NCI-H1417 (cell line): ENCODE data around the gene SLA2.

Experiments
- DNase-seq, 3 experiments: peaks; one replicate each; lab custom pipeline; 2025; lab: John Stamatoyannopoulos, UW

SLA2 gene

GRCh38 chr20:36607586-36608387 is 38.2 kb downstream of the SLA2 start:
- DNase-seq: no peak

- peak in 1 of 3 experiments; percentile 55 for DNase-seq
These were observed 39.6 kb downstream of the SLA2 start for GRCh38 chr20:36606158-36607066.

GRCh38 chr20:36605399-36606157 is 40.4 kb downstream of the SLA2 start, which contains the start of gene RAB5IF:
TSS of gene RAB5IF (plus strand) at chr20:36605779. CDS start at chr20:36605952, 173 bp downstream.
- DNase-seq: peak; percentile 98 to 100 (median 99)

DNA sequence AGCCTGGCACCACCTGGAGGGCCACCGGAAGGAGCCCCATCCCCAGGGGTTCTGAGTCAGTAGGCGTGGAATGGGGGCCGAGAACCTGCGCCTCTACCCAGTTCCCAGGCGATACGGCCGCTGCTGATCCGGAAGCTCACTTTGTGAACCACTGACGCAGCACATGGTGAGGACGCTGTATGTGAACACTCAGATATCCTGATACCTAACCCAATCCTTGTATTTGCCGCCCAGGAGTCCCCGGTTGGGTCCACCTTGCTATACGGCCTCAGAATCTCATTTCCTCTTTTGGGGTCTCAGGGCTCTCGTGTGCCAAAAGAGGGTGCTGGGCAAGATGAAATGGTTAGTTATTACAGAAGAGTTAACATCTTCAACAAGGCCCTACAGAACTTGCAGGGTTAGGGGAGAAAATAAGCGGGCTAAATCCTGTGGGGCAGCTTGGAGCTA is 41.0 kb downstream of the SLA2 start:
- DNase-seq: peak; percentile 22 to 89 (median 81)

GRCh38 chr20:36601540-36601939 is 44.5 kb downstream of the SLA2 start:
- DNase-seq: no peak

DNA sequence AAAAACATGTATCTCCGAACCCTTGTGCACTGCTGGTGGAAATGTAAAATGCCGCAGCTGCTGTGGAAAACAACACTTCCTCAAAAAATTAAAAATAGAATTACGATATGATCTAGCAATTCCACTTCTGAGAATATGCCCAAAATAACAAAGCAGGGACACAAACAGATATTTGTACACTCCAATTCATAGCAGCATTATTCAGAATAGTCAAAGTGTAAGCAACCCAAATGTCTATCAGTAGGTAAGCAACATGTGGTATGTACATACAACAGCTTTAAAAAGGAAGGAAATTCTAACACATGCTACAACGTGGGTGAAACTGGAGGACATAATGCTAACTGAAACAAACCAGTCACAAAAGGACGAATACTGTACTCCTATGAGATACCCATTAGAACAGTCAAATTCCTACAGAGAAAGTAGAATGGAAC is 46.1 kb downstream of the SLA2 start:
- no peak for DNase-seq

- no peak for DNase-seq
These were observed 52.6 kb downstream of the SLA2 start for GRCh38 chr20:36593347-36593929.

DNA sequence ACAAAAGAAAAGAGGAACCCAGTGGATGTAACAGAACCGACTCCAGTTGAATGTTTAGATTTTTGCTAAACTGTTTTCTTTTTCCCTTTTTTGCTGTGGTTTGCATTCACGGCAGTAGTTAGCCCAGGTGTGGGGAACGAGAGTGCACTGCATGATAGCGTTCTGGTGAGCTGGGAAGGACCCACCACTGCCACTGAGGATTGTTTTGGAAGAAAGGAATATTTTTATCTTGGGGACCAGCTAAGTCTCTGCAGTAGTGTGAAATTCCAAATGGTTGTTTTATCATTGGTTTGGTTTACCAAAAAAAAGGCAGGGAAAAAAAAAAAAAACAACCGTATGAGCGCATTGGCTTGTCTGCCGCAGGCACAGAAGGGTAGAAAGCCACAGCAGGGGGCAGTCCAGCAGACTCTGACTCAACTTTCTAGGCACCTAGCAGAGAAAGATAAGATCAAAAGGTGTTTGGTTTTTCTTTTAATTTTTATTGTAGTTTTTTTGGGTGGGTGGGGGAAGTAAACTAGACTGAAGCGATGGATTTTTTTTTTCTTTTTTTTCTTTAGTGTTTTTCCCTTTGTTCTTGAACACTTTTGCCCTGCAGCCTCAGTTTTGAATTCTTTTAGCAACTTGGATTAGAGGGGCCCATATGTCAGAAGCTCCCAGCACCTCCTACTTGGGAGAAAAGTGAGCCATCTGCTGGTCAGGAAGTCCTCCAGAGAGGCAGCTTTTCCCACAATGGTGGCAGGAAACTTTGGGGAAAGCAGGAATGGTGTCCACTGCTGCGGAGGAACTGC is 53.9 kb downstream of the SLA2 start:
- DNase-seq: peak in 1 of 3 experiments; percentile 59

DNA sequence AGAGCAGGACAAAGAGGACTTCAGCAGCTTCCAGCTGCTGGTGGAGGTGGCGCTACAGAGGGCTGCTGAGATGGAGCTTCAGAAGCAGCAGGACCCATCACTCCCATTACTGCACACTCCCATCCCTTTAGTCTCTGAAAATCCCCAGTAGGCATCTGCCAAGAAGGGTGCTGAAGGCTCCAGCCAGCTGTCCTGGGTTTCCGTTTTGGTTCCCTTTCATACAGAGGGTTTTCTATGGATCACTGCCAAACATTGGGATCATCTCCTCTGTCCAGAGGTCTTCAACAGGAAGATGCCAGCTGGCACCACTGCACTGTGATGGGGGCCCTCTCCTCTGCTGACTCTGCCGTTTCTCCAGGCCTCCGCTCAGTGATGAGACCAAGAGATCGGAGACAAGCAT is 54.7 kb downstream of the SLA2 start:
- no peak for DNase-seq

GRCh38 chr20:36587388-36588070 is 58.5 kb downstream of the SLA2 start:
- DNase-seq: no peak

DNA sequence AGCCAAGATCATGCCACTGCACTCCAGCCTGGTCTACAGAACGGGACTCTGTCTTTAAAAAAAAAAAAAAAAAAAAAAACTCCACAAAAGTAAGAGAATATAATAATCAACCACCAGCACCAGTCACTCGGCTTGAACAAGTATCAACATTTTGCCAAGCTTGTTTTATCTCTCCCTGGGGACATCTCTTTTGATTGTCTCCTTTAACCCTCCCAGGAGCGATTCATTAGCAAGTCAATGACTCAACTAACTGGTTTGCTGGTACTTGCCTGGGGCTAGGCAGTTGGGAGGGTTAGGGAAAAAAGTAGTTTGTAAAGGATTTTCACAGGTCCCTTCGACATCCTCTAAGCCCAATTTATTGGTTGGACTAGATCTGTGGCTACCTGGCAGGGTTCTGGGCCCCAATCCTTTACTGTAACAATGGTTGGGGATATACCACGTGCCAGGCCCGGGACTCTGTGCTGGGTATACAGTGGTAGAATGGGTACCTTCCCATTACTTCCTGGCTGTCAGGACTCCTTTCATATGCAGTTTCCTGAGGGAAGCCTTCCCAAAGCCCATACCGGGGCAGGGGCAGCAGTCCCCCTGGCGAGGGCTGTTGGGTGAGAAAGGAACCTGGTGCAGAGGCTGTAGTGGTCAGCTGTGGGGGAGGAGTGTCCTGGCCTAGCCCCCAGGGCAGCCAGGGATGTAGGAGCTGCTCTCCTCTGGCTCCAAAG is 60.4 kb downstream of the SLA2 start:
- DNase-seq: peak in 2 of 3 experiments; percentile 44 to 58

- no peak for DNase-seq
These were observed 61.9 kb downstream of the SLA2 start for GRCh38 chr20:36584018-36584481.

DNA sequence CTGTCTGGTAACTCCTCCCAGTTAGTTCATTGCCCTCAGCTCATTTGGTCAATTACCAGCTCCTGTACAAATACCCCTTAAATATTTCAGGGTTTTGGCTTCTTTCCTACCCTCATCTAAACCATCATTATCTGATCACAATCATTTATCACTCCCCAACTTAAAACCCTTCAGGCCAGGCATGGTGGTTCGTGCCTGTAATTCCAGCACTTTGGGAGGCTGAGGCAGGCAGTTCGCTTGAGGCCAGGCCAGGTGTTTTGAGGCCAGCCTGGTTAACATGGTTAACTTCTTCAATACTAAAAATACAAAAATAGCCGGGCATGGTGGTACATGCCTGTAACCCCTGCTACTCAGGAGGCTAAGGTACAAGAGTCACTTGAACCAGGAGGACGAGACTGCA is 63.2 kb downstream of the SLA2 start:
- DNase-seq: no peak

- DNase-seq: no peak
These were observed 63.7 kb downstream of the SLA2 start for GRCh38 chr20:36582322-36582721.

DNA sequence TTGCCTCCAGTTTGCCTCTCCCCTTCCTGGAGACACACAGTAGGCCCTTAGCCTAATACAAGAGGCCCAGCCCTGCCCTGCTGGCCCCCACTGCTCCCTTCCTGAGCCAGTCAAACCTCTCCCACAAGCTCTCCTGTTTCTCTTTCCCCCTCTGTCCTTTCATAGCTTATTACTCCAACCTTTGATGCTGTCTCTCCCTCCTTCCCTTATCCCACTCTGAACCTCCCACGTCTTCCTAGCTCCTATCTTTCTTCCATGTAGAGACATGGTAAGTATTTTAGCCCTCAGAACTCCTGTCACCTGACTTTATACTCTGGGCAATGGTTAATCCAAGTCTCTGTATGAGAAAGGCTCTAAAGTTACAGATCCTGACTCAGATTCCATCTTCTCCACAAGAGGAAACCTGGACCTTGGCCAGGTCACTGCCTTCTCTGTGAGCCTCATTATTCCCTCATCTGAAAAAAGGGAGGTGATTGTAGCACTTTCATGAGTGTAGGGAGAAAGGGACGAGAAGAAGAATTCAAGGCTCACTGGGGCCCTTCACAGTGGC is 65.9 kb downstream of the SLA2 start:
- no peak for DNase-seq

GRCh38 chr20:36578356-36579041 is 67.5 kb downstream of the SLA2 start:
- DNase-seq: no peak

GRCh38 chr20:36576081-36576445 is 69.9 kb downstream of the SLA2 start:
- no peak for DNase-seq

- DNase-seq: peak in 2 of 3 experiments; percentile 53 to 54
These were observed 71.4 kb downstream of the SLA2 start for GRCh38 chr20:36574366-36575135.
